Panc1 (cell line): ENCODE measurements around the gene KRTAP10-2.

Source experiments
- POLR2AphosphoS5 ChIP-seq: IDR thresholded peaks from 2 replicates; pipeline ENCODE4 v1.6.1; 2012; ENCODE audit warnings: mild to moderate bottlenecking, low read depth, low read length, moderate library complexity
- SIN3A ChIP-seq: IDR thresholded peaks from 2 replicates; pipeline ENCODE4 v1.6.1; 2012; ENCODE audit warnings: low read depth, mild to moderate bottlenecking, low read length, moderate library complexity, borderline replicate concordance; ENCODE audit not compliant: insufficient read depth
- TCF7L2 ChIP-seq: IDR thresholded peaks from 2 replicates; pipeline ENCODE4 v1.6.1; 2011; ENCODE audit warnings: mild to moderate bottlenecking, low read depth, low read length, inconsistent platforms
- TF ChIP-seq, protein P1 (sequence below): fragments of 450-650 bp; IDR thresholded peaks from 2 replicates; pipeline ENCODE4 v1.5.1; 2017; ENCODE audit warnings: mild to moderate bottlenecking
- TF ChIP-seq, protein P2 (sequence below), 2 experiments: IDR thresholded peaks; 2 replicates each; pipeline ENCODE4 v1.6.1; 2011 to 2012; ENCODE audit warnings: low read depth in 2 of 2, control low read depth in 1 of 2, low read length in 1 of 2, mild to moderate bottlenecking in 1 of 2, moderate library complexity in 1 of 2; ENCODE audit not compliant: insufficient read depth in 1 of 2

DNA sequence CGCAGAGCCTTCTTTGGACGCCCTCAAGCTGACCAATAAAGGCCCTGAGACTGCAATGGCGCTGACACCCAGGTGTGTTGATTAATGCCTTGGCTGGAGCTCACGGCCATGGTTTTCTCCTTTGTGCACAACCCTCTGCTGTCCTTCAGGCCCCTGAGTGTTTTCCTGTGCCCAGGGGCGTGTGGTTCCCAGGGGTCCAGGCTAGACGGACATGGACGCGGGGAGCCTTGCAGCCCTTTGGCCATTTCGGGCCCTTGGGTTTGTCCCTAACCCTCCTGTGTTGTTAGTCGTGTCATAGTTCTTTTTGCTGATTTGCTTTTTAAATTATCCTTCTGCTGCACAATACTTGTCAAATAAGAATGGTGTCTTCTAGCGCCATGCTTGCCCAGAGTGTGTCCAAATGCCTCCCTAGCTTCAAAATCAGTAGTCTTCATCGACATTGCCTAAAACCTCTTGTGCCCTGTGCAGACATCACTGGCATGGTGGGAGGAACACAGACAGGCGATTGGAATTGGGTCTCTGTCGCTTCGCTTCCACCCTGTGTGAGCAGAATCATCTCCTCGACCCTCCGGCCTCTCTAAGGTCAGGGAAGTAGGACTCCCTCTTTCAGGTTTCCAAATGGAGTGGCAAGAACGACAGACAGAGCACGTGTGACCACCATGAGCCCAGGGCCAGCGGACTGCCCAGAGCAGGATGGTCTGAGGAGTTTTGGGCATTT is 24.2 kb upstream of the KRTAP10-2 start:
- TF ChIP-seq, protein P1, sequence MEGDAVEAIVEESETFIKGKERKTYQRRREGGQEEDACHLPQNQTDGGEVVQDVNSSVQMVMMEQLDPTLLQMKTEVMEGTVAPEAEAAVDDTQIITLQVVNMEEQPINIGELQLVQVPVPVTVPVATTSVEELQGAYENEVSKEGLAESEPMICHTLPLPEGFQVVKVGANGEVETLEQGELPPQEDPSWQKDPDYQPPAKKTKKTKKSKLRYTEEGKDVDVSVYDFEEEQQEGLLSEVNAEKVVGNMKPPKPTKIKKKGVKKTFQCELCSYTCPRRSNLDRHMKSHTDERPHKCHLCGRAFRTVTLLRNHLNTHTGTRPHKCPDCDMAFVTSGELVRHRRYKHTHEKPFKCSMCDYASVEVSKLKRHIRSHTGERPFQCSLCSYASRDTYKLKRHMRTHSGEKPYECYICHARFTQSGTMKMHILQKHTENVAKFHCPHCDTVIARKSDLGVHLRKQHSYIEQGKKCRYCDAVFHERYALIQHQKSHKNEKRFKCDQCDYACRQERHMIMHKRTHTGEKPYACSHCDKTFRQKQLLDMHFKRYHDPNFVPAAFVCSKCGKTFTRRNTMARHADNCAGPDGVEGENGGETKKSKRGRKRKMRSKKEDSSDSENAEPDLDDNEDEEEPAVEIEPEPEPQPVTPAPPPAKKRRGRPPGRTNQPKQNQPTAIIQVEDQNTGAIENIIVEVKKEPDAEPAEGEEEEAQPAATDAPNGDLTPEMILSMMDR: no peak
- TF ChIP-seq, protein P2, sequence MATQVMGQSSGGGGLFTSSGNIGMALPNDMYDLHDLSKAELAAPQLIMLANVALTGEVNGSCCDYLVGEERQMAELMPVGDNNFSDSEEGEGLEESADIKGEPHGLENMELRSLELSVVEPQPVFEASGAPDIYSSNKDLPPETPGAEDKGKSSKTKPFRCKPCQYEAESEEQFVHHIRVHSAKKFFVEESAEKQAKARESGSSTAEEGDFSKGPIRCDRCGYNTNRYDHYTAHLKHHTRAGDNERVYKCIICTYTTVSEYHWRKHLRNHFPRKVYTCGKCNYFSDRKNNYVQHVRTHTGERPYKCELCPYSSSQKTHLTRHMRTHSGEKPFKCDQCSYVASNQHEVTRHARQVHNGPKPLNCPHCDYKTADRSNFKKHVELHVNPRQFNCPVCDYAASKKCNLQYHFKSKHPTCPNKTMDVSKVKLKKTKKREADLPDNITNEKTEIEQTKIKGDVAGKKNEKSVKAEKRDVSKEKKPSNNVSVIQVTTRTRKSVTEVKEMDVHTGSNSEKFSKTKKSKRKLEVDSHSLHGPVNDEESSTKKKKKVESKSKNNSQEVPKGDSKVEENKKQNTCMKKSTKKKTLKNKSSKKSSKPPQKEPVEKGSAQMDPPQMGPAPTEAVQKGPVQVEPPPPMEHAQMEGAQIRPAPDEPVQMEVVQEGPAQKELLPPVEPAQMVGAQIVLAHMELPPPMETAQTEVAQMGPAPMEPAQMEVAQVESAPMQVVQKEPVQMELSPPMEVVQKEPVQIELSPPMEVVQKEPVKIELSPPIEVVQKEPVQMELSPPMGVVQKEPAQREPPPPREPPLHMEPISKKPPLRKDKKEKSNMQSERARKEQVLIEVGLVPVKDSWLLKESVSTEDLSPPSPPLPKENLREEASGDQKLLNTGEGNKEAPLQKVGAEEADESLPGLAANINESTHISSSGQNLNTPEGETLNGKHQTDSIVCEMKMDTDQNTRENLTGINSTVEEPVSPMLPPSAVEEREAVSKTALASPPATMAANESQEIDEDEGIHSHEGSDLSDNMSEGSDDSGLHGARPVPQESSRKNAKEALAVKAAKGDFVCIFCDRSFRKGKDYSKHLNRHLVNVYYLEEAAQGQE (IDR thresholded peaks at IDR 0.05; ENCODE audit: insufficient read depth in 1 of 2, low read depth in 2 of 2, low read length in 1 of 2): no peak
- TF ChIP-seq POLR2AphosphoS5: no peak
- no peak for TF ChIP-seq TCF7L2
- no peak for TF ChIP-seq SIN3A
